ENCODE data around the gene PSMD11. TPM values are rescaled to one million over a fixed set of nuclear protein-coding genes. Genes with fewer than 3 reads are reported as not detected.

Gene PSMD11
- total and polyA plus RNA-seq, 2 of the 13 experiments (the other 11 are each of a cell fraction or from before 2014, with no cell fraction given): 69.8 to 152 TPM

DNA sequence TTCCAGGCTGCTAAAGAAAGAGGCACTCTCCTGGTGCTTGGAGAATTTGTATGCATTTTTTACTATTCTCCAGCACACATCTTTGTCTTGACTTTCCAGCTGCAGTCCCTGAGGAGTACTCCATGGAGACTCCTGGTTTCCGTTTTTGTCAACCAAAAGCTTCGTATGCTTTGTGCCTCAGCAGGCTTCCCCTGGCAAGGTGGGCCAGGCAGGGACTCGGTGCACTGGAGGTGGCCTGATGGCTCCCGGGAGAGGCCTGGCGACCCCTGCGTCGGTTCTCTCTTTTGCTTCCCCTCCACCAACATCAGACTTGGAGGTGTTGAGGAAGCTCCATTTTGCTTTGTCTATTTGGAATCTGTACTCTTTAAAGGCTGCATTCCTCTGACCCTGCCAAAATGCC, 66.2 kb downstream of the PSMD11 start:
- intact Hi-C loops (cut with micrococcal nuclease; ENCODE audit: unreplicated experiment): no loop called here
- no peak for TF ChIP-seq HOXA9 (CRISPR knock-in tag; IDR thresholded peaks at IDR 0.05; ENCODE audit: borderline replicate concordance)
- no peak for TF ChIP-seq RAD21 (CRISPR knock-in tag; IDR thresholded peaks at IDR 0.05)
- TF ChIP-seq SP4 (CRISPR knock-in tag; IDR thresholded peaks at IDR 0.05): no peak
- TF ChIP-seq KIAA2018 (CRISPR knock-in tag; IDR thresholded peaks at IDR 0.05; ENCODE audit: borderline replicate concordance): no peak
- TF ChIP-seq MEIS2 (CRISPR knock-in tag; IDR thresholded peaks at IDR 0.05): no peak
- TF ChIP-seq, protein P1, sequence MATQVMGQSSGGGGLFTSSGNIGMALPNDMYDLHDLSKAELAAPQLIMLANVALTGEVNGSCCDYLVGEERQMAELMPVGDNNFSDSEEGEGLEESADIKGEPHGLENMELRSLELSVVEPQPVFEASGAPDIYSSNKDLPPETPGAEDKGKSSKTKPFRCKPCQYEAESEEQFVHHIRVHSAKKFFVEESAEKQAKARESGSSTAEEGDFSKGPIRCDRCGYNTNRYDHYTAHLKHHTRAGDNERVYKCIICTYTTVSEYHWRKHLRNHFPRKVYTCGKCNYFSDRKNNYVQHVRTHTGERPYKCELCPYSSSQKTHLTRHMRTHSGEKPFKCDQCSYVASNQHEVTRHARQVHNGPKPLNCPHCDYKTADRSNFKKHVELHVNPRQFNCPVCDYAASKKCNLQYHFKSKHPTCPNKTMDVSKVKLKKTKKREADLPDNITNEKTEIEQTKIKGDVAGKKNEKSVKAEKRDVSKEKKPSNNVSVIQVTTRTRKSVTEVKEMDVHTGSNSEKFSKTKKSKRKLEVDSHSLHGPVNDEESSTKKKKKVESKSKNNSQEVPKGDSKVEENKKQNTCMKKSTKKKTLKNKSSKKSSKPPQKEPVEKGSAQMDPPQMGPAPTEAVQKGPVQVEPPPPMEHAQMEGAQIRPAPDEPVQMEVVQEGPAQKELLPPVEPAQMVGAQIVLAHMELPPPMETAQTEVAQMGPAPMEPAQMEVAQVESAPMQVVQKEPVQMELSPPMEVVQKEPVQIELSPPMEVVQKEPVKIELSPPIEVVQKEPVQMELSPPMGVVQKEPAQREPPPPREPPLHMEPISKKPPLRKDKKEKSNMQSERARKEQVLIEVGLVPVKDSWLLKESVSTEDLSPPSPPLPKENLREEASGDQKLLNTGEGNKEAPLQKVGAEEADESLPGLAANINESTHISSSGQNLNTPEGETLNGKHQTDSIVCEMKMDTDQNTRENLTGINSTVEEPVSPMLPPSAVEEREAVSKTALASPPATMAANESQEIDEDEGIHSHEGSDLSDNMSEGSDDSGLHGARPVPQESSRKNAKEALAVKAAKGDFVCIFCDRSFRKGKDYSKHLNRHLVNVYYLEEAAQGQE (IDR thresholded peaks at IDR 0.05; ENCODE audit: borderline replicate concordance in 1 of 2, low read depth in 1 of 2, low read length in 2 of 2): no peak
- no peak for TF ChIP-seq PRDM10 (CRISPR knock-in tag; IDR thresholded peaks at IDR 0.05; ENCODE audit: low read depth)
- TF ChIP-seq GATAD1 (CRISPR knock-in tag; IDR thresholded peaks at IDR 0.05): no peak
- no peak for TF ChIP-seq HOXD1 (CRISPR knock-in tag; IDR thresholded peaks at IDR 0.05)

More for the DNA sequence above, 66.2 kb downstream of the PSMD11 start:
- Histone ChIP-seq H3K4me2 (ENCODE audit: low read depth, low read length) (no peak overlapping the region), H3K4me1 (ENCODE audit: insufficient read depth, low read length) (peaks cover 11% of the 10 kb centered on the region), H3K27me3 (ENCODE audit: control insufficient read depth in 1 of 2, insufficient read depth in 2 of 2, low read length in 2 of 2) (no peaks in the 10 kb centered on the region), H3K4me3 (replicated peaks in 1 of 3; ENCODE audit: insufficient read depth in 1 of 3, low read depth in 2 of 3, low read length in 3 of 3) (no peak overlapping the region), H3K9ac (ENCODE audit: insufficient read depth, low read depth, low read length) (no peak overlapping the region), H3K79me2 (ENCODE audit: insufficient read depth, low read length) (no peaks in the 10 kb centered on the region), H3K36me3 (replicated peaks in 1 of 2; ENCODE audit: control insufficient read depth in 1 of 2, insufficient read depth in 2 of 2, low read length in 2 of 2) (no peaks in the 10 kb centered on the region), H2AFZ (ENCODE audit: low read length) (no peak overlapping the region), H3K9me3 (ENCODE audit: low read length) (no peaks in the 10 kb centered on the region), H4K20me1 (ENCODE audit: insufficient read depth, low read length) (no peaks in the 10 kb centered on the region), H3K27ac (ENCODE audit: extremely low read length, insufficient read depth, low read length) (no peak overlapping the region)
- WGBS (ENCODE audit: low lambda C conversion rate): 65% methylated on average over 7 of the region's 7 CpGs
- in situ Hi-C loops (cut with HindIII; ENCODE audit: extremely low pct_ligation_motif_present, low pct_unique_long_range_greater_than_20kb): no loop called here
- no TSS peak for BruUV-seq (replicated peaks)
- ATAC-seq: no peak
- no peak for DNase-seq (ENCODE audit: low spot score)
- FAIRE-seq: no peak
- ChIA-PET CTCF (ENCODE audit: low intra/inter-chr PET ratio, low total read pairs) (no interaction called here), POLR2A (no interaction called here)
